Right atrium auricular region (tissue), 2 donors: ENCODE results near the gene MOB3A. TPM values are rescaled to one million over a fixed set of nuclear protein-coding genes. Genes with fewer than 3 reads are reported as not detected.
A peak's percentile ranks its signal among the peaks of the same experiment; 100 is the strongest.

ENCODE experiments used
- DNase-seq: peaks from one replicate; pipeline ENCODE4 v3.0.0-alpha.2; 2019; ENCODE audit warnings: low spot score
- H3K27ac ChIP-seq, 2 donors: fragments of 200-600 bp; sonication (generic); 1 replicate in 1 of 2; 2 replicates in 1 of 2; pipeline ENCODE4 v1.5.1; 2016 to 2019
- H3K27me3 ChIP-seq, 2 donors: fragments of 200-600 bp; sonication (generic); one replicate each; pipeline versions ENCODE4 v1.5.1 to v1.6.0; 2017 to 2019
- H3K36me3 ChIP-seq: fragments of 200-600 bp; sonication (generic); one replicate; pipeline ENCODE4 v1.5.1; 2016
- H3K4me1 ChIP-seq, 2 donors: fragments of 200-600 bp; sonication (generic); one replicate each; pipeline versions ENCODE4 v1.5.1 to v1.6.0; 2017 to 2019
- H3K4me3 ChIP-seq, 2 donors: fragments of 200-600 bp; sonication (generic); 1 replicate in 1 of 2; 2 replicates in 1 of 2; pipeline ENCODE4 v1.5.1; 2017 to 2019; ENCODE audit warnings: mild to moderate bottlenecking in 1 of 2, moderate library complexity in 1 of 2
- H3K9me3 ChIP-seq, 2 donors: fragments of 200-600 bp; sonication (generic); one replicate each; pipeline ENCODE4 v1.5.1; 2019
- total RNA-seq, 2 donors: library from RNA; depleted of rRNA; stranded (reverse); fragments of >200 nt; gene quantifications; one replicate each; pipeline ENCODE4 v1.1.0, GENCODE V29; 2016
- TF ChIP-seq, protein P1 (sequence below), 2 donors: fragments of 200-600 bp; sonication (generic); IDR thresholded peaks; one replicate each; pipeline ENCODE4 v1.5.1; 2019; ENCODE audit warnings: antibody characterized with exemption in 2 of 2

Gene MOB3A
- 10 to 100 TPM; 19.7 to 29.4 TPM for total RNA-seq

DNA sequence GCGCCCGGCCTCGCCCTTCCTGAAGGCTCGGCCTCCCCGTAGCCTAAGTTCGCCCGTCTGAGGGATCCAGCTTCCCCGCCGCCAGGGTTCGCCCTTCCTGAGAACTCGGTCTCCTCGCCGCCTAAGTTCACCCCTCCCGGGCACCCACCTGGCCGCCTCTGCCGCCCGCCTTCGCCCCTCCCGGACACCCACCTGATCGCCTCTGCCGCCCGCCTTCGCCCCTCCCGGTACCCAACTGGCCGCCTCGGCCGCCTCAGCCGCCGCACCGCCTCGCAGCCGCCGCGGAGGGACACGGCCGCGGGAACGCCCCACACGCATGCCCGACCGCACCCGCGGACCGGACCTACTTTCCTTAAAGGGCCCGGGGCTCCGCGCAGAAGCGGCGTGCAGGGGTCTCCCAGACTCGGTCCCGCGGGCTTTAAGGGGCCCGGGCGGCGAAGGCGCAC lies at the start of gene MOB3A:
Gene MOB3A, minus strand, starts transcription at position 293 of the 446 bp plus-strand sequence. CDS start 17,766 bp downstream, outside the sequence.
- no peaks in the 10 kb centered on the region for H3K9me3 ChIP-seq
- peak; percentile 92 for DNase-seq
- H3K27me3 ChIP-seq = no peaks in the 10 kb centered on the region
- peaks cover 0 to 45% of the 10 kb centered on the region in 2 donors for H3K4me1 ChIP-seq
- peaks cover 21% of the 10 kb centered on the region for H3K36me3 ChIP-seq
- peak within 1 kb of the TSS; percentile 80 to 85 for H3K4me3 ChIP-seq
- TF ChIP-seq, protein P1, sequence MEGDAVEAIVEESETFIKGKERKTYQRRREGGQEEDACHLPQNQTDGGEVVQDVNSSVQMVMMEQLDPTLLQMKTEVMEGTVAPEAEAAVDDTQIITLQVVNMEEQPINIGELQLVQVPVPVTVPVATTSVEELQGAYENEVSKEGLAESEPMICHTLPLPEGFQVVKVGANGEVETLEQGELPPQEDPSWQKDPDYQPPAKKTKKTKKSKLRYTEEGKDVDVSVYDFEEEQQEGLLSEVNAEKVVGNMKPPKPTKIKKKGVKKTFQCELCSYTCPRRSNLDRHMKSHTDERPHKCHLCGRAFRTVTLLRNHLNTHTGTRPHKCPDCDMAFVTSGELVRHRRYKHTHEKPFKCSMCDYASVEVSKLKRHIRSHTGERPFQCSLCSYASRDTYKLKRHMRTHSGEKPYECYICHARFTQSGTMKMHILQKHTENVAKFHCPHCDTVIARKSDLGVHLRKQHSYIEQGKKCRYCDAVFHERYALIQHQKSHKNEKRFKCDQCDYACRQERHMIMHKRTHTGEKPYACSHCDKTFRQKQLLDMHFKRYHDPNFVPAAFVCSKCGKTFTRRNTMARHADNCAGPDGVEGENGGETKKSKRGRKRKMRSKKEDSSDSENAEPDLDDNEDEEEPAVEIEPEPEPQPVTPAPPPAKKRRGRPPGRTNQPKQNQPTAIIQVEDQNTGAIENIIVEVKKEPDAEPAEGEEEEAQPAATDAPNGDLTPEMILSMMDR (IDR thresholded peaks at IDR 0.05) = peak; percentile 45 to 76
- H3K27ac ChIP-seq = peak within 1 kb of the TSS; percentile 95 to 96

DNA sequence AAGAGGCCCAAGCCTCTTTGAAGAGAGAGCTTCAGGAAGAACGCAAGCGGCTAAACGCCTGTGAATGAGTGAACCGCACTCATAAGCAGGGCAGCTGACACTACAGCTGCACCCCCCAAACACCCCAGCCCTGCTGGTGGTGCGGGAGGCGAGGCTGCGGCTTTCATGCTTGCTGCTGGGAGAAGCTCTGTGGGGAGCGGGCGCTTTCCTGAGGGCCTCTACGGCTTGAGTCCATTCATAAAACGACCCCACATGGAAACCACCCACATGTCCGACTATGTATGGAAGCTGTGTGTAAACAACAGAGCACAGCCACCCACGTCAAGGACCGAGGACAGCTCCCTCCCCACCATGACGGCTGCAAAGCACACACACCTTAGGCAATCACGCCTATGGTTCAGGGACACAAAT lies 49.7 kb upstream of the MOB3A start:
- H3K9me3 ChIP-seq = no peaks in the 10 kb centered on the region
- H3K4me3 ChIP-seq = no peak overlapping the region
- H3K27me3 ChIP-seq = no peaks in the 10 kb centered on the region
- no peak for DNase-seq
- TF ChIP-seq, protein P1 (IDR thresholded peaks at IDR 0.05) = no peak
- H3K4me1 ChIP-seq = peaks cover 0 to 32% of the 10 kb centered on the region in 2 donors
- H3K27ac ChIP-seq = no peak overlapping the region
- no peaks in the 10 kb centered on the region for H3K36me3 ChIP-seq

- Histone ChIP-seq H3K4me1 (peaks cover 0 to 18% of the 10 kb centered on the region in 2 donors), H3K27me3 (no peaks in the 10 kb centered on the region), H3K9me3 (no peaks in the 10 kb centered on the region), H3K4me3 (no peak overlapping the region), H3K27ac (no peak overlapping the region), H3K36me3 (no peaks in the 10 kb centered on the region)
- no peak for DNase-seq
- TF ChIP-seq, protein P1 (IDR thresholded peaks at IDR 0.05) = no peak
These were observed 48.1 kb upstream of the MOB3A start for GRCh38 chr19:2144190-2144589.

- H3K4me1 ChIP-seq = peaks cover 0 to 15% of the 10 kb centered on the region in 2 donors
- no peak for DNase-seq
- H3K36me3 ChIP-seq = peaks cover 12% of the 10 kb centered on the region
- H3K4me3 ChIP-seq = no peak overlapping the region
- TF ChIP-seq, protein P1 (IDR thresholded peaks at IDR 0.05) = no peak
- no peaks in the 10 kb centered on the region for H3K27me3 ChIP-seq
- no peak overlapping the region for H3K27ac ChIP-seq
- no peaks in the 10 kb centered on the region for H3K9me3 ChIP-seq
These were observed 46.2 kb upstream of the MOB3A start for GRCh38 chr19:2142173-2142829.

GRCh38 chr19:2140138-2140569 lies 44.0 kb upstream of the MOB3A start:
- TF ChIP-seq, protein P1 (IDR thresholded peaks at IDR 0.05) = no peak
- Histone ChIP-seq H3K4me1 (peaks cover 0 to 11% of the 10 kb centered on the region in 2 donors), H3K27me3 (no peaks in the 10 kb centered on the region), H3K9me3 (no peaks in the 10 kb centered on the region), H3K27ac (no peak overlapping the region), H3K36me3 (peaks cover 24% of the 10 kb centered on the region), H3K4me3 (no peak overlapping the region)
- no peak for DNase-seq
